Superior temporal gyrus (tissue), 1 donor: ENCODE results near the gene PJA2.
"Not testable (repeated sequence)": the region's sequence is repeated elsewhere in the genome, so short reads cannot be mapped to it uniquely, and the experiment has no call there.

Experiments
- DNase-seq: peaks from one replicate; pipeline ENCODE4 v3.0.0-alpha.2; 2016; ENCODE audit errors: extremely low spot score

Gene PJA2

GRCh38 chr5:109309326-109310063 lies 100.3 kb downstream of the PJA2 start:
- peak; percentile 57 for DNase-seq

DNA sequence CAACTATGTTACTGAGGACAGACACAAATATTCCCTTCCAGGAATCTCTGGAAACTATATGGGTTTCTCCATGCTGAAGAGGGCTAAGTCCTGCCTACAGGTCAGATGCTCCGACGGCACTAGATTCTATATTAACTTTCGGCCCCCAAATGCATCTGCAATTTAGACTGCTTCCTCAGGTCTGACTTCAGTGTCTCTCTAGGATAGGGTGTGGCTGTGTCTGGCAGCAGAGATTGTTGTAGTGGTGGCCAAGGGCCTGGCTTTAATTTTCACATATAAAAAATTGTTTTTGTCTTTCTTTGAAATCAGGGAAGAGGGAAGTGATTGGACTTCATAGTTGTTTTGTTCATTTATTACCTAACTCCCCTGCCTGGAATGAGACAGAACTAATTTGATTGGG lies 101.8 kb downstream of the PJA2 start:
- no peak for DNase-seq

DNA sequence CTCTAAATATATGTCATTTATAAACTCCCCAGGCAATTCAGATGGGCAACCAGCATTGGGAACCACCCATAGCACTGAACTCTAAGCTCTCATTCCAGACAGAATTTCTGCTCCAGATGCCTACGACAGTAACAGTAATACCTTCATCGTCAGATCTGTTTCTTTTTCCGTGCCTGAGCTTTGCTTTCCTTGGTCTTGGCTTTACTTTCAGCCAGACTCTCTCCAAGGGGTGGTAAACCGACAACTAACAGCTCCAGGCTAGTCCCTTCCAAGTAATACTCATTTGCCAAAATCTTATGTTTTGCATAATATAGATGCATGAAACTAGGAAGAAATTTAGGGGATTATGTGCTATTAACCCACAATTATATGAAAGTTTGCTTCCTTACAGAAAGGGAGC lies 102.3 kb downstream of the PJA2 start:
- no peak for DNase-seq

- no peak for DNase-seq
Observed at GRCh38 chr5:109305352-109305751, 104.4 kb downstream of the PJA2 start.

DNA sequence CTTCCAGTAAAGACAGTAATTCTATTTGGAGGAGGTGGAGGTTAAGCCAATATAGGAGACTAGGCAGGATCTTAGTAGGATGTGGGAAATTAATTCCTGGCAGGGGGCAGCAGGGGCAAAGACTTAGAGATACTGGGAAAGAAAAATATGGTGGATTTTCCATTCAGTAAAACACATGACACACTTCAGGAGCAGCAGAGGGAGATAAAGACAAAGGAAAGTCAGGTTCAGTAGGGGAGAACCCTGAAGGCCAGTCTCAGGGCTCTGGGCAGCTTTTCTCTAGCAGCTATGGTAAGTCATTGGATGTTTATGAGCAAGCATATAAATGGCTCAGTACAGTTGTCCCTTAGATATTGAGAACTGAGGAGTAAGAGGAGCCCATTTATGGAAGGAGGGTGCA lies 105.5 kb downstream of the PJA2 start:
- no peak for DNase-seq

GRCh38 chr5:109300367-109300766 lies 109.4 kb downstream of the PJA2 start:
- DNase-seq, result no peak

DNA sequence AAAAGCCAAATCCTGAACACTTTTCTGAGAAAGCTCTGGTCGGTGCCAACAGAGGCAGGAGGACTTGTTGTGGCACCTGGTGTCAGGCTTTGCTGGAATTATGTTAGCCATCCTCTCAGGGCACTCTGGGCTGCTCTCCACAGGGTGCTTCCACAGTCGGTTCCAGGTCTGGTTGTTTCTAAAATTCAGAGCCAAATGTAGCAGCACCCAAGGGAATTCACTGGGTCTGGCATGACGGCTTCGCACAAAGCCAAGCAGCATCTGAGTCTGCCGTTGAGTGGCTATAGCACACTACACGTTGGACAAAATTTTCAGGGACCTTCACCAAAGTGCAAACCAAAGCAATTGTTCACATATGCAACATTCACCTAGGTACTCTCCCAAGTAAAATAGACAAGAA lies 110.2 kb downstream of the PJA2 start:
- DNase-seq, result no peak

- no peak for DNase-seq
Observed at GRCh38 chr5:109298794-109299193, 111.0 kb downstream of the PJA2 start.

DNA sequence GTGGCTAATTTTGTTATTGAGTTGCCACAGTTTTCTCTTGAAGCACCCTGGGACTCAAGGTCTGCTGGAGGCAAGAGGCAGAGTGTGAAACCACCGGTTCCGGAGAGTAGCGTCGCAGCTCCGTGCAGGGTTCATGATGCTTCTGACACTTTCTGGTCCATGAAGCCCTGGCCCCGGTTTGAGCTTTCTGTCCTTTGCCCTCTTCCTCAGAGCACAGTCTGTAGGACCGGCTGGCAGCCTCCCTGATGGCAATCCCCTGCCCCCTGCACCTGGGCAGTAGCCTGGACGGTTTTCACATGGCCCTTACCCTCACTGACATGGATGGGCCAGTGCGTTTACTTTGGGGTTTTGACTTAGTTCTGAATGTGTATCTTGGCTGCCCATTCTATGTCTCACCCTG lies 111.9 kb downstream of the PJA2 start:
- DNase-seq, result no peak

- no peak for DNase-seq
Observed at GRCh38 chr5:109291090-109291489, 118.7 kb downstream of the PJA2 start.

- no peak for DNase-seq
Observed at GRCh38 chr5:109290231-109290630, 119.5 kb downstream of the PJA2 start.

DNA sequence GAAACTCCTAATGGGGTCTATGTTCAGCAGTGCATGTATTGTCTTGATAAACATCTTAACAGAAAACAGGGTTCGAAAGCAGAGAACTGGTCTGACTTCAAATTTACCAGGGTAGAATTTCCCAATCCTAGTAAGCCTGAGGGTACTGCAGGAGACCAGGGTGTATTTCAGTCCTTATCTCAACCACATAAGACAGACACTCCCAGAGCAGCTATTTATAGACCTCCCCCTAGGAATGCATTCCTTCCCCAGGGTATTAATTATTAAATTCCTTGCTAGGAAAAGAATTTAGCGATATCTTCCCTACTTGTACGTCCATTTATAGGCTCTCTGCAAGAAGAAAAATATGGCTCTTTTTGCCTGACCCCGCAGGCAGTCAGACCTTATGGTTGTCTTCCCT lies 123.1 kb downstream of the PJA2 start:
- DNase-seq, result not testable (repeated sequence)
